ENCODE measurements around the gene WWC2. TPM values are rescaled to one million over a fixed set of nuclear protein-coding genes. Genes with fewer than 3 reads are reported as not detected.

Gene WWC2
- total and polyA plus RNA-seq, 2 experiments from 2014 or later, result 50.5 to 74.2 TPM

DNA sequence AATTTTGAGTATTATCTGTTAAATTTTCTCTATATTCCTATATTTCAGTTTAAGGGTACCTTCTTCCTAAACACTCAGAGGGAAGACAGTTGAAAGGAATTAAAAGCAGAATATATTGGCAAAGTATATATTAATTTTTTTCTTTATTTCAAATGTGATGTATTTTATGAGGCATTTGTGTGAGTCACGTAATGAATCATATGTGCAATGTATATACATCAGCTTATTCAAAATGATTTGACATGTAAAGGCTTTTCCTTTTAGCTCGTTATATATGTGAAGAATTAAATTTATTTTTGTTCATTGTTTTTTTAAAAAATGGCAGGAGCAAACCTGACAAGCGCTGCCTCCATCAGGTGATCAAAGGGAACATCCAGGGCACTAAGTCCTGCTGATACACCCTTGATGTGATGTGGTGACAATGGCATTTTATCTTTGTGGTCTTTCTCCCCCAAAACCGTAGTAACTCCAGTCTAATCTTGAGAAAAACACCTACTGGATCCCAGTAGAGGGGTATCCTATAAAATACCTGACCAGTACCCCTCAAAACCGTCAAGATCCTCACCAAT lies 8.9 kb downstream of the WWC2 start:
- H3K36me3 ChIP-seq (ENCODE audit: insufficient read depth), result no peaks in the 10 kb centered on the region
- H3F3A ChIP-seq (replicated peaks; ENCODE audit: low read depth), result no peaks in the 10 kb centered on the region
- Mint-ChIP-seq H3K4me1 (peaks cover 63% of the 10 kb centered on the region), H3K36me3 (ENCODE audit: low read depth) (no peaks in the 10 kb centered on the region), H3K27ac (peak overlapping the region; percentile 15; the same call in 1 of the 2 replicates), H3K27me3 (ENCODE audit: insufficient read depth, low read depth, poor library complexity) (peaks cover 8% of the 10 kb centered on the region), H3K4me3 (no peak overlapping the region), H3K9me3 (no peaks in the 10 kb centered on the region)
- H4K20me1 ChIP-seq (replicated peaks; ENCODE audit: insufficient read depth), result peaks cover 25% of the 10 kb centered on the region
- peaks cover 75% of the 10 kb centered on the region for H3K4me1 ChIP-seq (ENCODE audit: insufficient read depth)
- H3K27ac ChIP-seq (ENCODE audit: low read depth), result 0 out of 2 replicates have a peak overlapping the region, but pooled peaks have one; percentile 61
- TF ChIP-seq, protein P1, sequence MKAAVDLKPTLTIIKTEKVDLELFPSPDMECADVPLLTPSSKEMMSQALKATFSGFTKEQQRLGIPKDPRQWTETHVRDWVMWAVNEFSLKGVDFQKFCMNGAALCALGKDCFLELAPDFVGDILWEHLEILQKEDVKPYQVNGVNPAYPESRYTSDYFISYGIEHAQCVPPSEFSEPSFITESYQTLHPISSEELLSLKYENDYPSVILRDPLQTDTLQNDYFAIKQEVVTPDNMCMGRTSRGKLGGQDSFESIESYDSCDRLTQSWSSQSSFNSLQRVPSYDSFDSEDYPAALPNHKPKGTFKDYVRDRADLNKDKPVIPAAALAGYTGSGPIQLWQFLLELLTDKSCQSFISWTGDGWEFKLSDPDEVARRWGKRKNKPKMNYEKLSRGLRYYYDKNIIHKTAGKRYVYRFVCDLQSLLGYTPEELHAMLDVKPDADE (IDR thresholded peaks at IDR 0.05), result no peak
- TF ChIP-seq, protein P2, sequence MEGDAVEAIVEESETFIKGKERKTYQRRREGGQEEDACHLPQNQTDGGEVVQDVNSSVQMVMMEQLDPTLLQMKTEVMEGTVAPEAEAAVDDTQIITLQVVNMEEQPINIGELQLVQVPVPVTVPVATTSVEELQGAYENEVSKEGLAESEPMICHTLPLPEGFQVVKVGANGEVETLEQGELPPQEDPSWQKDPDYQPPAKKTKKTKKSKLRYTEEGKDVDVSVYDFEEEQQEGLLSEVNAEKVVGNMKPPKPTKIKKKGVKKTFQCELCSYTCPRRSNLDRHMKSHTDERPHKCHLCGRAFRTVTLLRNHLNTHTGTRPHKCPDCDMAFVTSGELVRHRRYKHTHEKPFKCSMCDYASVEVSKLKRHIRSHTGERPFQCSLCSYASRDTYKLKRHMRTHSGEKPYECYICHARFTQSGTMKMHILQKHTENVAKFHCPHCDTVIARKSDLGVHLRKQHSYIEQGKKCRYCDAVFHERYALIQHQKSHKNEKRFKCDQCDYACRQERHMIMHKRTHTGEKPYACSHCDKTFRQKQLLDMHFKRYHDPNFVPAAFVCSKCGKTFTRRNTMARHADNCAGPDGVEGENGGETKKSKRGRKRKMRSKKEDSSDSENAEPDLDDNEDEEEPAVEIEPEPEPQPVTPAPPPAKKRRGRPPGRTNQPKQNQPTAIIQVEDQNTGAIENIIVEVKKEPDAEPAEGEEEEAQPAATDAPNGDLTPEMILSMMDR (conservative IDR thresholded peaks at IDR 0.05; ENCODE audit: low read depth in 2 of 2), result peak; percentile 33 to 38; a peak in 2 of 4 replicates
- H3K4me2 ChIP-seq, result peak overlapping the region; percentile 19; the same call in 1 of the 2 replicates
- no peaks in the 10 kb centered on the region for H3K27me3 ChIP-seq (ENCODE audit: insufficient read depth)
- H3K9me2 ChIP-seq (ENCODE audit: insufficient read depth), result no peaks in the 10 kb centered on the region
- H3K79me2 ChIP-seq (replicated peaks; ENCODE audit: insufficient read depth), result peaks cover 98% of the 10 kb centered on the region
- DNase-seq (ENCODE audit: low spot score) (no peak), ATAC-seq (no peak)
- H2AFZ ChIP-seq, result no peak overlapping the region
- no peak overlapping the region for H3K4me3 ChIP-seq

DNA sequence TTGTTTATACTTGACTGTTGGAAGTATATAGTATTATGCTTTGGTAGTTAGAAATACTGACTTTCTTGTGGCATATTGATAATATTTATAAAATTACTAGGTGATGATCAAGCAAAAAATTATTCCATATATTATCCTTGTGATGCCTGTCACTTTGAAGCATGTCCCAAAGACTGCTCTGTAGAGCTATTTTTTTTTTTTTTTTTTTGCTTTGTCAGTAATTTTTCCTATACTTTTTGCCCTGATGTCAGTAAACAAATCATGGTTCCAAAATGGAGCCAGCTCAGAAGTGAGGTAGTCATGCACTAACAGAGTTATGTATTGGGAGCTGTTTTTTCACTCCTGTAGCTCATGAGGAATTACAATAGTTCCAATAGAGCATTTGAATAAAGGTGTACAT lies 11.2 kb downstream of the WWC2 start:
- no peaks in the 10 kb centered on the region for H3K9me2 ChIP-seq (ENCODE audit: insufficient read depth)
- no peaks in the 10 kb centered on the region for H3K36me3 ChIP-seq (ENCODE audit: insufficient read depth)
- no peaks in the 10 kb centered on the region for H3K27me3 ChIP-seq (ENCODE audit: insufficient read depth)
- H3K27ac ChIP-seq (ENCODE audit: low read depth), result no peak overlapping the region
- Mint-ChIP-seq H3K36me3 (ENCODE audit: low read depth) (no peaks in the 10 kb centered on the region), H3K27me3 (ENCODE audit: insufficient read depth, low read depth, poor library complexity) (peaks cover 4% of the 10 kb centered on the region), H3K4me1 (peaks cover 72% of the 10 kb centered on the region), H3K9me3 (no peaks in the 10 kb centered on the region), H3K4me3 (no peak overlapping the region), H3K27ac (no peak overlapping the region)
- no peaks in the 10 kb centered on the region for H3F3A ChIP-seq (replicated peaks; ENCODE audit: low read depth)
- ATAC-seq (no peak), DNase-seq (ENCODE audit: low spot score) (no peak)
- peaks cover 100% of the 10 kb centered on the region for H3K79me2 ChIP-seq (replicated peaks; ENCODE audit: insufficient read depth)
- H2AFZ ChIP-seq, result no peak overlapping the region
- peaks cover 26% of the 10 kb centered on the region for H4K20me1 ChIP-seq (replicated peaks; ENCODE audit: insufficient read depth)
- H3K4me1 ChIP-seq (ENCODE audit: insufficient read depth), result peaks cover 85% of the 10 kb centered on the region
- H3K4me3 ChIP-seq, result no peak overlapping the region
- H3K4me2 ChIP-seq, result no peak overlapping the region
- TF ChIP-seq NANOG (IDR thresholded peaks at IDR 0.05; ENCODE audit: borderline replicate concordance) (no peak), JUNB (IDR thresholded peaks at IDR 0.05; ENCODE audit: unreplicated experiment) (no peak), CREB1 (CRISPR knock-in tag; IDR thresholded peaks at IDR 0.05; ENCODE audit: low read depth) (no peak), POLR2AphosphoS5 (IDR thresholded peaks at IDR 0.05; ENCODE audit: low read depth) (no peak), EZH2phosphoT487 (IDR thresholded peaks at IDR 0.05; ENCODE audit: unreplicated experiment) (no peak)
- TF ChIP-seq, protein P3, sequence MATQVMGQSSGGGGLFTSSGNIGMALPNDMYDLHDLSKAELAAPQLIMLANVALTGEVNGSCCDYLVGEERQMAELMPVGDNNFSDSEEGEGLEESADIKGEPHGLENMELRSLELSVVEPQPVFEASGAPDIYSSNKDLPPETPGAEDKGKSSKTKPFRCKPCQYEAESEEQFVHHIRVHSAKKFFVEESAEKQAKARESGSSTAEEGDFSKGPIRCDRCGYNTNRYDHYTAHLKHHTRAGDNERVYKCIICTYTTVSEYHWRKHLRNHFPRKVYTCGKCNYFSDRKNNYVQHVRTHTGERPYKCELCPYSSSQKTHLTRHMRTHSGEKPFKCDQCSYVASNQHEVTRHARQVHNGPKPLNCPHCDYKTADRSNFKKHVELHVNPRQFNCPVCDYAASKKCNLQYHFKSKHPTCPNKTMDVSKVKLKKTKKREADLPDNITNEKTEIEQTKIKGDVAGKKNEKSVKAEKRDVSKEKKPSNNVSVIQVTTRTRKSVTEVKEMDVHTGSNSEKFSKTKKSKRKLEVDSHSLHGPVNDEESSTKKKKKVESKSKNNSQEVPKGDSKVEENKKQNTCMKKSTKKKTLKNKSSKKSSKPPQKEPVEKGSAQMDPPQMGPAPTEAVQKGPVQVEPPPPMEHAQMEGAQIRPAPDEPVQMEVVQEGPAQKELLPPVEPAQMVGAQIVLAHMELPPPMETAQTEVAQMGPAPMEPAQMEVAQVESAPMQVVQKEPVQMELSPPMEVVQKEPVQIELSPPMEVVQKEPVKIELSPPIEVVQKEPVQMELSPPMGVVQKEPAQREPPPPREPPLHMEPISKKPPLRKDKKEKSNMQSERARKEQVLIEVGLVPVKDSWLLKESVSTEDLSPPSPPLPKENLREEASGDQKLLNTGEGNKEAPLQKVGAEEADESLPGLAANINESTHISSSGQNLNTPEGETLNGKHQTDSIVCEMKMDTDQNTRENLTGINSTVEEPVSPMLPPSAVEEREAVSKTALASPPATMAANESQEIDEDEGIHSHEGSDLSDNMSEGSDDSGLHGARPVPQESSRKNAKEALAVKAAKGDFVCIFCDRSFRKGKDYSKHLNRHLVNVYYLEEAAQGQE (IDR thresholded peaks at IDR 0.05; ENCODE audit: unreplicated experiment), result no peak
- TF ChIP-seq, protein P1 (IDR thresholded peaks at IDR 0.05), result no peak
